Neutrophil (primary cell): ENCODE data around the gene FBXW12.

Experiments used
- H3K27ac ChIP-seq: fragments of 200-600 bp; sonication (generic); 2 replicates; pipeline ENCODE4 v1.5.1; 2016; ENCODE audit warnings: mild to moderate bottlenecking, moderate library complexity
- H3K27me3 ChIP-seq: fragments of 200-600 bp; sonication (generic); 2 replicates; pipeline ENCODE4 v1.6.0; 2016; ENCODE audit warnings: mild to moderate bottlenecking
- H3K36me3 ChIP-seq: fragments of 200-600 bp; sonication (generic); 2 replicates; pipeline ENCODE4 v1.5.1; 2017
- H3K4me1 ChIP-seq, 2 experiments: fragments of 200-600 bp in 1 of 2; sonication (generic) in 1 of 2; 1 replicate in 1 of 2; 2 replicates in 1 of 2; pipeline versions ENCODE4 v1.5.1 to v1.6.1; 2013 to 2016; ENCODE audit warnings: low read depth in 1 of 2, low read length in 1 of 2, mild to moderate bottlenecking in 1 of 2, moderate library complexity in 1 of 2; ENCODE audit not compliant: control insufficient read depth in 1 of 2, insufficient read depth in 1 of 2
- H3K4me3 ChIP-seq, 2 experiments: fragments of 200-600 bp in 1 of 2; sonication (generic) in 1 of 2; 1 replicate in 1 of 2; 2 replicates in 1 of 2; pipeline ENCODE4 v1.5.1; 2013 to 2016; ENCODE audit warnings: low read depth in 1 of 2, low read length in 1 of 2, mild to moderate bottlenecking in 1 of 2, moderate library complexity in 1 of 2
- H3K9me3 ChIP-seq: fragments of 200-600 bp; sonication (generic); 2 replicates; pipeline ENCODE4 v1.5.1; 2016
- CTCF ChIP-seq: fragments of 200-600 bp; sonication (generic); IDR thresholded peaks from 2 replicates; pipeline ENCODE4 v1.5.1; 2016; ENCODE audit warnings: antibody characterized with exemption

Gene FBXW12

GRCh38 chr3:48417529-48418108 is 45.6 kb downstream of the FBXW12 start:
- Histone ChIP-seq H3K9me3 (no peaks in the 10 kb centered on the region), H3K27me3 (no peaks in the 10 kb centered on the region), H3K4me3 (no peak overlapping the region), H3K4me1 (no peaks in the 10 kb centered on the region), H3K27ac (no peak overlapping the region), H3K36me3 (no peaks in the 10 kb centered on the region)
- TF ChIP-seq CTCF: no peak

GRCh38 chr3:48418140-48418539 is 46.1 kb downstream of the FBXW12 start:
- TF ChIP-seq CTCF: no peak
- no peak overlapping the region for H3K4me3 ChIP-seq
- H3K36me3 ChIP-seq: no peaks in the 10 kb centered on the region

GRCh38 chr3:48418651-48419050 is 46.6 kb downstream of the FBXW12 start:
- H3K4me3 ChIP-seq: no peak overlapping the region

More at GRCh38 chr3:48418140-48418539, 46.1 kb downstream of the FBXW12 start:
- H3K27me3 ChIP-seq: no peaks in the 10 kb centered on the region
- H3K9me3 ChIP-seq: no peaks in the 10 kb centered on the region
- no peak overlapping the region for H3K27ac ChIP-seq
- H3K4me1 ChIP-seq: no peaks in the 10 kb centered on the region

GRCh38 chr3:48419149-48419548 is 47.1 kb downstream of the FBXW12 start:
- Histone ChIP-seq H3K36me3 (no peaks in the 10 kb centered on the region), H3K4me3 (no peak overlapping the region), H3K9me3 (no peaks in the 10 kb centered on the region), H3K27ac (no peak overlapping the region), H3K27me3 (no peaks in the 10 kb centered on the region), H3K4me1 (no peaks in the 10 kb centered on the region)
- TF ChIP-seq CTCF: no peak

More at GRCh38 chr3:48418651-48419050, 46.6 kb downstream of the FBXW12 start:
- H3K27ac ChIP-seq: no peak overlapping the region
- H3K27me3 ChIP-seq: no peaks in the 10 kb centered on the region
- H3K9me3 ChIP-seq: no peaks in the 10 kb centered on the region
- no peaks in the 10 kb centered on the region for H3K4me1 ChIP-seq
- H3K36me3 ChIP-seq: no peaks in the 10 kb centered on the region
- no peak for TF ChIP-seq CTCF

- H3K27me3 ChIP-seq: no peaks in the 10 kb centered on the region
- TF ChIP-seq CTCF: no peak
- no peak overlapping the region for H3K27ac ChIP-seq
- H3K4me1 ChIP-seq: no peaks in the 10 kb centered on the region
- H3K36me3 ChIP-seq: no peaks in the 10 kb centered on the region
- H3K4me3 ChIP-seq: no peak overlapping the region
- no peaks in the 10 kb centered on the region for H3K9me3 ChIP-seq
Observed at GRCh38 chr3:48419597-48419996, 47.6 kb downstream of the FBXW12 start.
